ENCODE measurements around the gene RNASE11.

DNA sequence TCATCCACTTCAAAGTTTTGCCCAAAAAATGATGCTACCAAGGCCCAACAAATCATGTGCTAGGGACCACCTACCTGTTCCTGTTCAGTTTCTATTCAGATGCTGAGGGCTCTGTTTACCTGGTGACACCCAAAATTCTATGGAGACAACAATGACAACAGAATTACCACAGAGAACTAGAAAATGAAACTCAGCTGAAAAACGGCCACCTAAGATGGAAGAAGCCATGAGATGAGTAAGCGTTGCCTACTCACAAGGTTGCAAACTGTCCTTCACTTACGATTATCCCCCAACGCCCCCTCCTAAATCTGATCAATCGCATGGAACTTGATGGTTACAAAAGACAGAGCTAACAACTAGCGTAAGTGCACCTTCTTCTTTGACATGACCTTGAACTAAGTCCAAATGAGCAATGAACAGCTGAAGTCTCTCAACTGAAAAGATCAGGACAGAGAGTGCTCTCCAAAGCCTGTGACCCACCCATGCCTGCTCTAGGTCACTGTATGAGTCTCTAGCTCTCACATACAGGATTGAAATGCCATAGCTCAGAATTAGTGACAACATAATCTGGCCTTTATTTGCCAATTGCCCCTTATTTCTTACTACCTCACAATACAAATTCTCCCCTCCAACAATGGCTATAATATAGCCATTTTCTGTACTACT, at the start of gene RNASE11:
- TF ChIP-seq, protein P1, sequence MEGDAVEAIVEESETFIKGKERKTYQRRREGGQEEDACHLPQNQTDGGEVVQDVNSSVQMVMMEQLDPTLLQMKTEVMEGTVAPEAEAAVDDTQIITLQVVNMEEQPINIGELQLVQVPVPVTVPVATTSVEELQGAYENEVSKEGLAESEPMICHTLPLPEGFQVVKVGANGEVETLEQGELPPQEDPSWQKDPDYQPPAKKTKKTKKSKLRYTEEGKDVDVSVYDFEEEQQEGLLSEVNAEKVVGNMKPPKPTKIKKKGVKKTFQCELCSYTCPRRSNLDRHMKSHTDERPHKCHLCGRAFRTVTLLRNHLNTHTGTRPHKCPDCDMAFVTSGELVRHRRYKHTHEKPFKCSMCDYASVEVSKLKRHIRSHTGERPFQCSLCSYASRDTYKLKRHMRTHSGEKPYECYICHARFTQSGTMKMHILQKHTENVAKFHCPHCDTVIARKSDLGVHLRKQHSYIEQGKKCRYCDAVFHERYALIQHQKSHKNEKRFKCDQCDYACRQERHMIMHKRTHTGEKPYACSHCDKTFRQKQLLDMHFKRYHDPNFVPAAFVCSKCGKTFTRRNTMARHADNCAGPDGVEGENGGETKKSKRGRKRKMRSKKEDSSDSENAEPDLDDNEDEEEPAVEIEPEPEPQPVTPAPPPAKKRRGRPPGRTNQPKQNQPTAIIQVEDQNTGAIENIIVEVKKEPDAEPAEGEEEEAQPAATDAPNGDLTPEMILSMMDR (optimal IDR thresholded peaks at IDR 0.05 in 1 of 3, IDR thresholded peaks at IDR 0.05 in 1 of 3, conservative IDR thresholded peaks at IDR 0.05 in 1 of 3; ENCODE audit: extremely low read depth in 1 of 3, insufficient read depth in 2 of 3, low read length in 3 of 3) = no peak
- no peak for TF ChIP-seq EZH2 (IDR thresholded peaks at IDR 0.05; ENCODE audit: low read length)
